Activated naive CD4-positive, alpha-beta T cell treated with anti-CD3 and anti-CD28 coated beads, Interleukin-2, amount 50 U/mL, for 72 hours (primary cell): ENCODE data around the gene SSBP3. TPM values are rescaled to one million over a fixed set of nuclear protein-coding genes. Genes with fewer than 3 reads are reported as not detected.

Experiments
- ATAC-seq, 2 donors: fragments of 150-1000 bp; cut with Tn5 transposase; 2 replicates each; pipeline ENCODE4 v1.10.0; 2021; ENCODE audit warnings: mild to moderate bottlenecking in 2 of 2, moderate library complexity in 2 of 2
- DNase-seq, 2 donors: peaks; one replicate each; pipeline ENCODE4 v3.0.0; 2021 to 2022; ENCODE audit warnings: low spot score in 2 of 2
- H3K27ac Mint-ChIP-seq, 2 donors: one replicate each; pipeline ENCODE4 v1.8.0; 2022; ENCODE audit warnings: mild to moderate bottlenecking in 2 of 2, mixed read lengths in 2 of 2
- H3K36me3 Mint-ChIP-seq, 2 donors: one replicate each; pipeline ENCODE4 v1.8.0; 2022; ENCODE audit warnings: mixed read lengths in 2 of 2
- H3K9me3 Mint-ChIP-seq, 2 donors: one replicate each; pipeline ENCODE4 v1.8.0; 2022; ENCODE audit warnings: mixed read lengths in 2 of 2
- total RNA-seq, 2 donors: library from RNA; stranded (reverse); gene quantifications; one replicate each; pipeline ENCODE4 v1.2.3, GENCODE V29; 2022

SSBP3 gene
- total RNA-seq, 2 donors from 2014 or later = 66.1 to 80.4 TPM

GRCh38 chr1:54325284-54325683 is 80.9 kb downstream of the SSBP3 start:
- Mint-ChIP-seq H3K36me3 (no peaks in the 10 kb centered on the region), H3K9me3 (no peaks in the 10 kb centered on the region), H3K27ac (peak overlapping the region in 1 of 2 donors; percentile 68)
- ATAC-seq = no peak
- no peak for DNase-seq

GRCh38 chr1:54324251-54325140 is 81.7 kb downstream of the SSBP3 start:
- ATAC-seq (no peak), DNase-seq (no peak)
- Mint-ChIP-seq H3K36me3 (no peaks in the 10 kb centered on the region), H3K27ac (peak overlapping the region in 1 of 2 donors; percentile 68), H3K9me3 (no peaks in the 10 kb centered on the region)

- Mint-ChIP-seq H3K36me3 (no peaks in the 10 kb centered on the region), H3K9me3 (no peaks in the 10 kb centered on the region), H3K27ac (peak overlapping the region in 1 of 2 donors; percentile 68)
- ATAC-seq = no peak
- DNase-seq = no peak
Observed at GRCh38 chr1:54323921-54324250, 82.3 kb downstream of the SSBP3 start.

GRCh38 chr1:54323324-54323739 is 82.9 kb downstream of the SSBP3 start:
- H3K9me3 Mint-ChIP-seq = no peaks in the 10 kb centered on the region
- no peak for DNase-seq
- no peak for ATAC-seq
- no peaks in the 10 kb centered on the region for H3K36me3 Mint-ChIP-seq
- peak overlapping the region in 1 of 2 donors; percentile 42 for H3K27ac Mint-ChIP-seq

GRCh38 chr1:54318246-54318814 is 87.9 kb downstream of the SSBP3 start:
- no peak overlapping the region for H3K27ac Mint-ChIP-seq
- no peak for DNase-seq
- no peaks in the 10 kb centered on the region for H3K9me3 Mint-ChIP-seq
- H3K36me3 Mint-ChIP-seq = peaks cover 0 to 6% of the 10 kb centered on the region in 2 donors
- no peak for ATAC-seq

GRCh38 chr1:54317084-54317483 is 89.1 kb downstream of the SSBP3 start:
- Mint-ChIP-seq H3K27ac (peak overlapping the region in 1 of 2 donors; percentile 18), H3K36me3 (peaks cover 0 to 6% of the 10 kb centered on the region in 2 donors), H3K9me3 (no peaks in the 10 kb centered on the region)
- no peak for ATAC-seq
- DNase-seq = no peak

GRCh38 chr1:54315099-54315498 is 91.1 kb downstream of the SSBP3 start:
- Mint-ChIP-seq H3K9me3 (no peaks in the 10 kb centered on the region), H3K36me3 (peaks cover 0 to 6% of the 10 kb centered on the region in 2 donors), H3K27ac (no peak overlapping the region)
- ATAC-seq (no peak), DNase-seq (no peak)

GRCh38 chr1:54314696-54315095 is 91.5 kb downstream of the SSBP3 start:
- Mint-ChIP-seq H3K27ac (peak overlapping the region in 1 of 2 donors; percentile 22), H3K9me3 (no peaks in the 10 kb centered on the region), H3K36me3 (peaks cover 0 to 6% of the 10 kb centered on the region in 2 donors)
- DNase-seq (no peak), ATAC-seq (no peak)

GRCh38 chr1:54312796-54313316 is 93.3 kb downstream of the SSBP3 start:
- no peak for DNase-seq

GRCh38 chr1:54311506-54311905 is 94.7 kb downstream of the SSBP3 start:
- no peak for DNase-seq
- peak overlapping the region in 1 of 2 donors; percentile 73 for H3K27ac Mint-ChIP-seq
- ATAC-seq = no peak
- H3K36me3 Mint-ChIP-seq = no peaks in the 10 kb centered on the region
- no peaks in the 10 kb centered on the region for H3K9me3 Mint-ChIP-seq

More at GRCh38 chr1:54312796-54313316, 93.3 kb downstream of the SSBP3 start:
- H3K9me3 Mint-ChIP-seq = no peaks in the 10 kb centered on the region
- peaks cover 0 to 6% of the 10 kb centered on the region in 2 donors for H3K36me3 Mint-ChIP-seq
- ATAC-seq = peak; percentile 23 to 28
- H3K27ac Mint-ChIP-seq = peak overlapping the region; percentile 60 to 70

- no peaks in the 10 kb centered on the region for H3K9me3 Mint-ChIP-seq
- ATAC-seq (peak; percentile 61 to 76), DNase-seq (no peak)
- H3K27ac Mint-ChIP-seq = peak overlapping the region; percentile 73 to 79
- no peaks in the 10 kb centered on the region for H3K36me3 Mint-ChIP-seq
Observed at GRCh38 chr1:54310439-54311328, 95.5 kb downstream of the SSBP3 start.

GRCh38 chr1:54309631-54310366 is 96.4 kb downstream of the SSBP3 start:
- H3K36me3 Mint-ChIP-seq = no peaks in the 10 kb centered on the region
- H3K9me3 Mint-ChIP-seq = no peaks in the 10 kb centered on the region
- no peak overlapping the region for H3K27ac Mint-ChIP-seq
- ATAC-seq (no peak), DNase-seq (no peak)

- no peak for DNase-seq
- ATAC-seq = no peak
- H3K9me3 Mint-ChIP-seq = no peaks in the 10 kb centered on the region
- peak overlapping the region in 1 of 2 donors; percentile 26 for H3K27ac Mint-ChIP-seq
- H3K36me3 Mint-ChIP-seq = no peaks in the 10 kb centered on the region
Observed at GRCh38 chr1:54307305-54307704, 98.9 kb downstream of the SSBP3 start.

GRCh38 chr1:54305906-54306514 is 100.2 kb downstream of the SSBP3 start:
- no peak for DNase-seq
- Mint-ChIP-seq H3K27ac (peak overlapping the region in 1 of 2 donors; percentile 78), H3K36me3 (no peaks in the 10 kb centered on the region), H3K9me3 (no peaks in the 10 kb centered on the region)
- no peak for ATAC-seq

- H3K9me3 Mint-ChIP-seq = no peaks in the 10 kb centered on the region
- DNase-seq (no peak), ATAC-seq (no peak)
- H3K36me3 Mint-ChIP-seq = no peaks in the 10 kb centered on the region
- H3K27ac Mint-ChIP-seq = peak overlapping the region in 1 of 2 donors; percentile 92
Observed at GRCh38 chr1:54304518-54304917, 101.7 kb downstream of the SSBP3 start.
